ENCODE measurements around the gene GPC6. TPM values are rescaled to one million over a fixed set of nuclear protein-coding genes. Genes with fewer than 3 reads are reported as not detected.

The GPC6 gene
- polyA plus RNA-seq, 2 donors = 0.16 to 0.22 TPM

GRCh38 chr13:93727211-93728141, 500.9 kb downstream of the GPC6 start:
- Histone ChIP-seq H3K27ac (ENCODE audit: low read depth in 2 of 2, low read length in 1 of 2) (no peak overlapping the region), H3K4me3 (ENCODE audit: low read depth in 1 of 2, low read length in 2 of 2) (no peak overlapping the region), H3K9me3 (ENCODE audit: control insufficient read depth in 2 of 2, insufficient read depth in 1 of 2, low read depth in 1 of 2, low read length in 1 of 2) (no peaks in the 10 kb centered on the region), H3K27me3 (ENCODE audit: control insufficient read depth in 1 of 2, insufficient read depth in 2 of 2, low read length in 2 of 2) (no peaks in the 10 kb centered on the region), H3K4me1 (ENCODE audit: control insufficient read depth in 2 of 2, insufficient read depth in 2 of 2, low read length in 1 of 2) (no peaks in the 10 kb centered on the region), H3K36me3 (ENCODE audit: control insufficient read depth in 2 of 2, insufficient read depth in 2 of 2, low read length in 1 of 2) (no peaks in the 10 kb centered on the region)
- 74 to 76% methylated on average over 3 of the region's 3 CpGs for WGBS, 2 donors

DNA sequence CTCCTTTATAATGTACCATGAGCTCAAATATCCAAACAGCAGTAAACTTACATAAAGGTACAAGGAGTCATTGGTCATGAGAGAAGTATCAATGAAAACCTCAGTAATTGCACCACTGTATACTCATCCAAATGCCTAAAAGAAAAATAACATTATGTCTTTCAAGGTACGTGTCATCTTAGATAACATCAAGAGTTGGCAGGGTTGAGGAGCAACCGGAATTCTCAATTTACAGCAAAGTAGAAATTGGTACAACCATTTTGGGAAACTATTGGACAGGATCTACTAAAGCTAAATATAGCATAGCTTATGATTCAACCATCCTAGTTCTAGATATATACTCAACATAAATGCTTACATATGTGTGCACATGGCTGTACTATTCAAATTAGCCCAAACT, 502.8 kb downstream of the GPC6 start:
- Histone ChIP-seq H3K4me1 (ENCODE audit: control insufficient read depth in 2 of 2, insufficient read depth in 2 of 2, low read length in 1 of 2) (no peaks in the 10 kb centered on the region), H3K4me3 (ENCODE audit: low read depth in 1 of 2, low read length in 2 of 2) (no peak overlapping the region), H3K27ac (ENCODE audit: low read depth in 2 of 2, low read length in 1 of 2) (no peak overlapping the region), H3K9me3 (ENCODE audit: control insufficient read depth in 2 of 2, insufficient read depth in 1 of 2, low read depth in 1 of 2, low read length in 1 of 2) (no peaks in the 10 kb centered on the region), H3K36me3 (ENCODE audit: control insufficient read depth in 2 of 2, insufficient read depth in 2 of 2, low read length in 1 of 2) (no peaks in the 10 kb centered on the region), H3K27me3 (ENCODE audit: control insufficient read depth in 1 of 2, insufficient read depth in 2 of 2, low read length in 2 of 2) (no peaks in the 10 kb centered on the region)
- 85 to 92% methylated on average over 2 of the region's 2 CpGs for WGBS, 2 donors

DNA sequence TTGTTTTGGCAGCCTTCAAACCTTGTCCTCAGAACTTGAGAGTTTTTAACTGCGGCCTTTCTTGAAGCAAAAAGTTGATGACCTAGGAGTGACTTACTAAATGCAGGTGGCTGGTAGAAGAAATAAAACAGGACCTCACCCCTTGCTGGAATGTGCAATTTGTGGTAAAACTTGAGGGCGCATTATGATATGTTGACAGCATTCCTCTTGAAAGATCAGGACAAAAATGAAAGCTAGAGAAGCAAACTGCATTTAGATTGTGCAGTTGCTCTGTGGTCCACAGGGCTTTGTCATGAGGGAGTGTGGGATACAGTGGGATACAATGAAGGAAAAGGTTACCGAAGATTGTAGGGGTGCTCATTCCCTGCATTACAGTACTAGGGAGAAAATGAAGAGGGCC, 504.2 kb downstream of the GPC6 start:
- H3K36me3 ChIP-seq (ENCODE audit: control insufficient read depth in 2 of 2, insufficient read depth in 2 of 2, low read length in 1 of 2) = no peaks in the 10 kb centered on the region
- 83% methylated on average over 3 of the region's 3 CpGs for WGBS, 2 donors
- H3K9me3 ChIP-seq (ENCODE audit: control insufficient read depth in 2 of 2, insufficient read depth in 1 of 2, low read depth in 1 of 2, low read length in 1 of 2) = no peaks in the 10 kb centered on the region
- H3K4me3 ChIP-seq (ENCODE audit: low read depth in 1 of 2, low read length in 2 of 2) = no peak overlapping the region
- H3K4me1 ChIP-seq (ENCODE audit: control insufficient read depth in 2 of 2, insufficient read depth in 2 of 2, low read length in 1 of 2) = no peaks in the 10 kb centered on the region
- H3K27me3 ChIP-seq (ENCODE audit: control insufficient read depth in 1 of 2, insufficient read depth in 2 of 2, low read length in 2 of 2) = no peaks in the 10 kb centered on the region
- H3K27ac ChIP-seq (ENCODE audit: low read depth in 2 of 2, low read length in 1 of 2) = no peak overlapping the region

DNA sequence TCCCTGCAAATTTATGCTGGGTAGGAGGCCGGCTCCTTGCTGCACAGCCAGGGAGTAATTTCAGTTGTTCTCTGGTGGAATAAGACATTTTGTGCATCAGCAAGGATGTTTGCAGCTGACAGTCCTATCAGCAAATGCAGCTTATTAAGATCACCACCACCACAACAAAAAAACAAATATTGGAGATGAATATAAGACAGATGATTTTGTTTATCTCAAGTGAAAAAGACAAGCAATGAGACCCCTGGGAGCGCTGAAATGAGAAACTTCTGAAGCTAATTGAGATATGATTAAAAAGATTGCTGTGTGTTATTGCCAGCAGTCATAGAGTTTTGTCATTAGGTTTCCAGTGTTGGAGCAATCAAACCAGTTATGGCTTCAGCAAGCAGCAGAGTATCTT, 505.6 kb downstream of the GPC6 start:
- WGBS, 2 donors = 77 to 79% methylated on average over 2 of the region's 2 CpGs
- Histone ChIP-seq H3K4me3 (ENCODE audit: low read depth in 1 of 2, low read length in 2 of 2) (no peak overlapping the region), H3K27me3 (ENCODE audit: control insufficient read depth in 1 of 2, insufficient read depth in 2 of 2, low read length in 2 of 2) (no peaks in the 10 kb centered on the region)

GRCh38 chr13:93736081-93736480, 509.5 kb downstream of the GPC6 start:
- Histone ChIP-seq H3K27me3 (ENCODE audit: control insufficient read depth in 1 of 2, insufficient read depth in 2 of 2, low read length in 2 of 2) (no peaks in the 10 kb centered on the region), H3K9me3 (ENCODE audit: control insufficient read depth in 2 of 2, insufficient read depth in 1 of 2, low read depth in 1 of 2, low read length in 1 of 2) (no peaks in the 10 kb centered on the region), H3K27ac (ENCODE audit: low read depth in 2 of 2, low read length in 1 of 2) (no peak overlapping the region), H3K4me3 (ENCODE audit: low read depth in 1 of 2, low read length in 2 of 2) (no peak overlapping the region), H3K4me1 (ENCODE audit: control insufficient read depth in 2 of 2, insufficient read depth in 2 of 2, low read length in 1 of 2) (no peaks in the 10 kb centered on the region), H3K36me3 (ENCODE audit: control insufficient read depth in 2 of 2, insufficient read depth in 2 of 2, low read length in 1 of 2) (no peaks in the 10 kb centered on the region)

More for the DNA sequence above, 505.6 kb downstream of the GPC6 start:
- H3K4me1 ChIP-seq (ENCODE audit: control insufficient read depth in 2 of 2, insufficient read depth in 2 of 2, low read length in 1 of 2) = no peaks in the 10 kb centered on the region
- H3K9me3 ChIP-seq (ENCODE audit: control insufficient read depth in 2 of 2, insufficient read depth in 1 of 2, low read depth in 1 of 2, low read length in 1 of 2) = no peaks in the 10 kb centered on the region
- H3K36me3 ChIP-seq (ENCODE audit: control insufficient read depth in 2 of 2, insufficient read depth in 2 of 2, low read length in 1 of 2) = no peaks in the 10 kb centered on the region
- H3K27ac ChIP-seq (ENCODE audit: low read depth in 2 of 2, low read length in 1 of 2) = no peak overlapping the region

- Histone ChIP-seq H3K27me3 (ENCODE audit: control insufficient read depth in 1 of 2, insufficient read depth in 2 of 2, low read length in 2 of 2) (no peaks in the 10 kb centered on the region), H3K4me3 (ENCODE audit: low read depth in 1 of 2, low read length in 2 of 2) (no peak overlapping the region), H3K4me1 (ENCODE audit: control insufficient read depth in 2 of 2, insufficient read depth in 2 of 2, low read length in 1 of 2) (no peaks in the 10 kb centered on the region), H3K27ac (ENCODE audit: low read depth in 2 of 2, low read length in 1 of 2) (no peak overlapping the region), H3K9me3 (ENCODE audit: control insufficient read depth in 2 of 2, insufficient read depth in 1 of 2, low read depth in 1 of 2, low read length in 1 of 2) (no peaks in the 10 kb centered on the region), H3K36me3 (ENCODE audit: control insufficient read depth in 2 of 2, insufficient read depth in 2 of 2, low read length in 1 of 2) (no peaks in the 10 kb centered on the region)
- 85% methylated on average over 3 of the region's 3 CpGs for WGBS, 2 donors
These were observed 510.3 kb downstream of the GPC6 start for GRCh38 chr13:93736909-93737308.

DNA sequence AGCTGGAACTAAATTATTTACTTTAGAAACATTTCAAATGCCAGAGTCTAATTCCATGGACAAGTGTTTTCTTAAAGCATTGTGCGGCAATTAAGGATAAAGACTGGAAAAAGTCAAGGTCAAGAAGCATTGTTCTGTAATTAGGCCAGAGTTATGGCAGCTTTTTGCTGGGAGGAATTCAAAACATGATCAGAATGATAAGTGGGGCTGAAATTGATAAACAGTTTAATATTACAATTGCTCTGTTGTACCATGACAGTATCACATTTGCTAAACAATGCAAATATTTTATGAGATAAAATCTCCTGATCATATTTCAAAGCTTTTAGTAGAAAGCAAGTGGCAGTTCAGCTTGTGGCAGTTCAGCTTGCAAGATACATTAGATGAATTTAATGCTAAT, 513.7 kb downstream of the GPC6 start:
- 66 to 70% methylated on average over 1 of the region's 1 CpG for WGBS, 2 donors
- Histone ChIP-seq H3K27ac (ENCODE audit: low read depth in 2 of 2, low read length in 1 of 2) (no peak overlapping the region), H3K9me3 (ENCODE audit: control insufficient read depth in 2 of 2, insufficient read depth in 1 of 2, low read depth in 1 of 2, low read length in 1 of 2) (no peaks in the 10 kb centered on the region)

DNA sequence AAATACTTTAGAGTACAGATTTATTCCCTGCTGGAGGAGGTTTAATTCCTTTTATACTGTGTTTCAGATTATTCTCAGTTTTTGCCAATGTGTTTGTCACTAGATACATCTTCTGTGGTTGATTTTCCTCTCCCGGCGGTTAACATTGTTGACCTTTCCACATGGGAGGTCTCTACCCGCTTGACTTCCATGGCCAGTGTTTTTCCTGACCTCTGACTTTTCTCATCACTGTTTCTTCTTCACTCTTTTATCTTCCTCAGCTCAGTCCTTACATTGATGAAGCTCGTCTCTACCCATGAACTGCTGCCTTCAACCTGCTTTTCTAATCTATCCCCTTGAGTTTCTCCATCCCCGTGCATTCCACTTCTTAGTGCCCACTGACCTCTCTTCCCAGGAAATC, 517.4 kb downstream of the GPC6 start:
- Histone ChIP-seq H3K27ac (ENCODE audit: low read depth in 2 of 2, low read length in 1 of 2) (no peak overlapping the region), H3K4me1 (ENCODE audit: control insufficient read depth in 2 of 2, insufficient read depth in 2 of 2, low read length in 1 of 2) (no peaks in the 10 kb centered on the region), H3K36me3 (ENCODE audit: control insufficient read depth in 2 of 2, insufficient read depth in 2 of 2, low read length in 1 of 2) (no peaks in the 10 kb centered on the region), H3K27me3 (ENCODE audit: control insufficient read depth in 1 of 2, insufficient read depth in 2 of 2, low read length in 2 of 2) (no peaks in the 10 kb centered on the region), H3K9me3 (ENCODE audit: control insufficient read depth in 2 of 2, insufficient read depth in 1 of 2, low read depth in 1 of 2, low read length in 1 of 2) (no peaks in the 10 kb centered on the region), H3K4me3 (ENCODE audit: low read depth in 1 of 2, low read length in 2 of 2) (no peak overlapping the region)
- 86 to 87% methylated on average over 5 of the region's 5 CpGs for WGBS, 2 donors

More for the DNA sequence above, 513.7 kb downstream of the GPC6 start:
- Histone ChIP-seq H3K36me3 (ENCODE audit: control insufficient read depth in 2 of 2, insufficient read depth in 2 of 2, low read length in 1 of 2) (no peaks in the 10 kb centered on the region), H3K27me3 (ENCODE audit: control insufficient read depth in 1 of 2, insufficient read depth in 2 of 2, low read length in 2 of 2) (no peaks in the 10 kb centered on the region), H3K4me3 (ENCODE audit: low read depth in 1 of 2, low read length in 2 of 2) (no peak overlapping the region), H3K4me1 (ENCODE audit: control insufficient read depth in 2 of 2, insufficient read depth in 2 of 2, low read length in 1 of 2) (no peaks in the 10 kb centered on the region)

DNA sequence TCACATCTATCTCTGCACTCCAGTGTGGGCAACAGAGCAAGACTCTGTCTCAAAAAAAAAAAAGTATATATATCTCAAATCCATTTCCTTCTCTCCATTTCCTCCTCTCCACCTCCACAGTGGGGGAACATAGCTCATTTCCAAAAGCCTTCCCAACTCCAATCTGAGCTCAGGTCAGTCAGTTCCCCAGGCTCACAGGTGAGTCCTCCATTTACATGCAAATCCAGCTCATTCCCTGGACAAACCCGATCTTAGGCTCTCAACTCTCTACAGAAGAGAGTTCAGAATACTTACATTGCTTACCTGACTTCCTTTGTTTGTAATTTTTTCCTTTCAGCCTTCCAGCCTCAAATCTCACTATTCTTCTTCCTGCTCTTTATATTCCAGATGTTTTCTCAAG, 518.3 kb downstream of the GPC6 start:
- Histone ChIP-seq H3K27me3 (ENCODE audit: control insufficient read depth in 1 of 2, insufficient read depth in 2 of 2, low read length in 2 of 2) (no peaks in the 10 kb centered on the region), H3K4me1 (ENCODE audit: control insufficient read depth in 2 of 2, insufficient read depth in 2 of 2, low read length in 1 of 2) (no peaks in the 10 kb centered on the region), H3K9me3 (ENCODE audit: control insufficient read depth in 2 of 2, insufficient read depth in 1 of 2, low read depth in 1 of 2, low read length in 1 of 2) (no peaks in the 10 kb centered on the region), H3K27ac (ENCODE audit: low read depth in 2 of 2, low read length in 1 of 2) (no peak overlapping the region), H3K4me3 (ENCODE audit: low read depth in 1 of 2, low read length in 2 of 2) (no peak overlapping the region), H3K36me3 (ENCODE audit: control insufficient read depth in 2 of 2, insufficient read depth in 2 of 2, low read length in 1 of 2) (no peaks in the 10 kb centered on the region)
- WGBS, 2 donors = 70 to 87% methylated on average over 1 of the region's 1 CpG

DNA sequence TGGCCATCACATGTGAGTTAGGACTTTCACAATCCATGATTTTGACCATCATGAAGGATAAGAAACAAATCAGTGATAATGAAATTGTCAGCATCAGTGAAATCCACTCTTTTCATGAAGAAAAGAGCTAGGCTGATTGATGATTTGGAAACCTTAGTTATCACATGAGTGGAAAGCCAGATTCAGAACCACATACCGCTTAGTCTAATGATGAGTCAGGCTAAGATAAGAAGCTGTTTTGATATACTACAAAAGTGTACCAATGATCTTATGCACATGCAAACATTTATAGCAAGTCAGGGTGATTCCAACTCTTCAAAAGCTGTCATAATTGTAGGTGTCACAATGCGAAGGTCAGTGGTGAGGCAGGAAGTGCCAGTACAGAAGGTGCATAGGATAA, 519.3 kb downstream of the GPC6 start:
- no peak overlapping the region for H3K4me3 ChIP-seq (ENCODE audit: low read depth in 1 of 2, low read length in 2 of 2)
- H3K36me3 ChIP-seq (ENCODE audit: control insufficient read depth in 2 of 2, insufficient read depth in 2 of 2, low read length in 1 of 2) = no peaks in the 10 kb centered on the region
- WGBS, 2 donors = 81 to 85% methylated on average over 2 of the region's 2 CpGs
- no peaks in the 10 kb centered on the region for H3K9me3 ChIP-seq (ENCODE audit: control insufficient read depth in 2 of 2, insufficient read depth in 1 of 2, low read depth in 1 of 2, low read length in 1 of 2)
- no peaks in the 10 kb centered on the region for H3K27me3 ChIP-seq (ENCODE audit: control insufficient read depth in 1 of 2, insufficient read depth in 2 of 2, low read length in 2 of 2)
- H3K4me1 ChIP-seq (ENCODE audit: control insufficient read depth in 2 of 2, insufficient read depth in 2 of 2, low read length in 1 of 2) = no peaks in the 10 kb centered on the region
- H3K27ac ChIP-seq (ENCODE audit: low read depth in 2 of 2, low read length in 1 of 2) = no peak overlapping the region
